ENCODE data around the gene DYNC1H1. TPM values are rescaled to one million over a fixed set of nuclear protein-coding genes. Genes with fewer than 3 reads are reported as not detected.

DYNC1H1 gene
- total RNA-seq, 2 donors from 2014 or later, result 319 to 383 TPM

DNA sequence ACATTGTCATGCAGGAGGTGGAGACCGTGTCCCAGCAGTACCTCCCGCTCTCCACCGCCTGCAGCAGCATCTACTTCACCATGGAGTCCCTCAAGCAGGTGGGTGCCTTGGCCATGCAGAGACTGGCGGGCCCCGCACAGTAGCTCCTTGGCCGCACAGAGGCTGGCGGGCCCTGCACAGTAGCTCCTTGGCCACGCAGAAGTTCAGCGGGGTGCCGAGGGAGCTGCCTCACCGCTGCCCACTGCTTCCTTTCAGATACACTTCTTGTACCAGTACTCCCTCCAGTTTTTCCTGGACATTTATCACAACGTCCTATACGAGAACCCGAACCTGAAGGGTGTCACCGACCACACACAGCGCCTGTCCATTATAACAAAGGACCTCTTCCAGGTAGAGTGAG lies 74.8 kb downstream of the DYNC1H1 start:
- Mint-ChIP-seq H3K4me1 (no peaks in the 10 kb centered on the region), H3K36me3 (ENCODE audit: low read depth) (peaks cover 100% of the 10 kb centered on the region), H3K27ac (no peak overlapping the region), H3K9me3 (no peaks in the 10 kb centered on the region), H3K4me3 (no peak overlapping the region), H3K27me3 (no peaks in the 10 kb centered on the region)
- ATAC-seq (replicated peaks), result no peak

- Mint-ChIP-seq H3K9me3 (no peaks in the 10 kb centered on the region), H3K36me3 (ENCODE audit: low read depth) (peaks cover 100% of the 10 kb centered on the region)
Measured at GRCh38 chr14:102040153-102040552, 75.8 kb downstream of the DYNC1H1 start.

DNA sequence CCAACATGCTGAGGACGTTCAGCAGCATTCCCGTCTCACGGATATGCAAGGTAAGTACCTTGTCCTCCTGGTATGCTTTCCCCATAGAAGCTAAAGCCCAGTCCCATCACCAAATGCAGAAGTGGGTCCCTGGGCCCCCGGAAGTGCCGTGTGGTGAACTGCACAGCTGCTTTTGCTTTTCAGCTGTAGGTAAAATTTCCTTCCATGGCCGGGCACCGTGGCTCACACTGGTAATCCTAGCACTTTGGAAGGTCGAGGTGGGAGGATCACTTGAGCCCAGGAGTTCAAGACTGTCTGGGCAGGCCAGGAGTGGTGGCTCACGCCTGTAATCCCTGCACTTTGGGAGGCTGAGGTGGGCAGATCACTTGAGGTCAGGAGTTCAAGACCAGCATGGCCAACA lies 78.3 kb downstream of the DYNC1H1 start:
- peaks cover 100% of the 10 kb centered on the region for H3K36me3 Mint-ChIP-seq (ENCODE audit: low read depth)
- H3K9me3 Mint-ChIP-seq, result no peaks in the 10 kb centered on the region
- H3K27me3 Mint-ChIP-seq, result no peaks in the 10 kb centered on the region
- H3K4me3 Mint-ChIP-seq, result no peak overlapping the region
- no peak overlapping the region for H3K27ac Mint-ChIP-seq
- no peak for ATAC-seq (replicated peaks)
- no peaks in the 10 kb centered on the region for H3K4me1 Mint-ChIP-seq

More at GRCh38 chr14:102040153-102040552, 75.8 kb downstream of the DYNC1H1 start:
- no peak overlapping the region for H3K27ac Mint-ChIP-seq
- no peaks in the 10 kb centered on the region for H3K27me3 Mint-ChIP-seq
- ATAC-seq (replicated peaks), result no peak
- H3K4me1 Mint-ChIP-seq, result no peaks in the 10 kb centered on the region
- no peak overlapping the region for H3K4me3 Mint-ChIP-seq

- ATAC-seq (replicated peaks), result no peak
- no peak overlapping the region for H3K27ac Mint-ChIP-seq
- H3K9me3 Mint-ChIP-seq, result no peaks in the 10 kb centered on the region
- no peak overlapping the region for H3K4me3 Mint-ChIP-seq
- no peaks in the 10 kb centered on the region for H3K4me1 Mint-ChIP-seq
- no peaks in the 10 kb centered on the region for H3K27me3 Mint-ChIP-seq
- H3K36me3 Mint-ChIP-seq (ENCODE audit: low read depth), result peaks cover 100% of the 10 kb centered on the region
Measured at GRCh38 chr14:102043251-102044025, 79.1 kb downstream of the DYNC1H1 start.

DNA sequence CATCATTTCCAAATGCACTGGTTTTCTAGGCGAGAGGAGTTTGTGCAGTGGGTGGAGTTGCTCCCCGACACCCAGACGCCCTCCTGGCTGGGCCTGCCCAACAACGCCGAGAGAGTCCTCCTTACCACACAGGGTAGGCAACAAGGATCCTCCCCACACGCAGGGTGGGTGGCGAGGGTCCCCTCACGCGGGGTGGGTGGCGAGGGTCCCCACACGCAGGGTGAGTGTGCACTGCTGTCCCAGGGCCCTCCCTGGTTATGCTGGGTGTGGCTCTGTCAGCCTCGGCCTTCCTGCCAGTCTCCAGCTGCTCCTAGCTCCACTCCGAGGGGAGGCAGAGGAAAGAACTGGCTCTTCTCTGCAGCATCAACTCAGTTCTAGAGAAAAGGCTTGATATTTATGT lies 80.2 kb downstream of the DYNC1H1 start:
- Mint-ChIP-seq H3K9me3 (no peaks in the 10 kb centered on the region), H3K27ac (no peak overlapping the region), H3K4me1 (no peaks in the 10 kb centered on the region), H3K36me3 (ENCODE audit: low read depth) (peaks cover 100% of the 10 kb centered on the region), H3K27me3 (no peaks in the 10 kb centered on the region), H3K4me3 (no peak overlapping the region)
- ATAC-seq (replicated peaks), result no peak

DNA sequence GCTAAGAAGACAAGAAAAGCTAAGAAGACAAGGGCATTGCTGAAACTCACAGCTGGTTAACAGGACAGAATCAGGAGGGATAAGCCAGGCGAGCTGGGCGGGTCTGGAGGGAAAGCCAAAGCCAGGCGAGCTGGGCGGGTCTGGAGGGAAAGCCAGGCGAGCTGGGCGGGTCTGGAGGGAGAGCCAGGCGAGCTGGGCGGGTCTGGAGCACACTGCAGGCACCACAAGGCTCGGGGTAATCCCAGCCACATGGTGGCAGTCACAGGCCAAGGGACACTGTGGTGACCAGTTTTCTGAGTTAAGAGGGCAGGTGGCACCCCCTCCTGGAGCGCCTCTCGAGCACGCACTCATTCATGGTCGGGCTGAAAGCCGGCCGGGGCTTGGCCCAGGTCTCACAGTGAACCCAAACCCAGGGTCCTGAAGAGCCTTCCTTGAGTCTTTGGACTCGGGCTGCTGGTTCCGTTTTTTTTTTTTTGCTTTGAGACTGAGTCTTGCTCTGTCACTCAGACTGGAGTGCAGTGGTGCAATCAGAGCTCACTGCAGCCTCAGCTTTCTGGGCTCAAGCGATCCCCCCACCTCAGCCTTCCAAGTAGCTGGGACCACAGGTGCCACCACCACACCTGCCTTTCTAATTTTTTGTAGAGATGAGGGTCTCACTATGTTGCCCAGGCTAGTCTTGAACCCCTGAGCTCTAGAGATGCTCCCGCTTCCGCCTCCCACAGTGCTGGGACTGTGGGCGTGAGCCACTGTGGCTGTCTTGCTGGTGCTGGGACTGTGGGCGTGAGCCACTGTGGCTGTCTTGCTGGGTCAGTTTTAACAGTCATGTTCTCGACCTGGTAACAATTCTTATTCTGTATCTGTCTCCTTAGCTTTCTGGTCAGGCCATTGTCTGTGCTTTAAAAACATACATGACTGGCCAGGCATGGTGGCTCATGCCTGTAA lies 82.2 kb downstream of the DYNC1H1 start:
- Mint-ChIP-seq H3K27ac (no peak overlapping the region), H3K27me3 (no peaks in the 10 kb centered on the region), H3K9me3 (no peaks in the 10 kb centered on the region), H3K36me3 (ENCODE audit: low read depth) (peaks cover 97% of the 10 kb centered on the region), H3K4me1 (no peaks in the 10 kb centered on the region), H3K4me3 (no peak overlapping the region)
- peak; percentile 49 for ATAC-seq (replicated peaks)

DNA sequence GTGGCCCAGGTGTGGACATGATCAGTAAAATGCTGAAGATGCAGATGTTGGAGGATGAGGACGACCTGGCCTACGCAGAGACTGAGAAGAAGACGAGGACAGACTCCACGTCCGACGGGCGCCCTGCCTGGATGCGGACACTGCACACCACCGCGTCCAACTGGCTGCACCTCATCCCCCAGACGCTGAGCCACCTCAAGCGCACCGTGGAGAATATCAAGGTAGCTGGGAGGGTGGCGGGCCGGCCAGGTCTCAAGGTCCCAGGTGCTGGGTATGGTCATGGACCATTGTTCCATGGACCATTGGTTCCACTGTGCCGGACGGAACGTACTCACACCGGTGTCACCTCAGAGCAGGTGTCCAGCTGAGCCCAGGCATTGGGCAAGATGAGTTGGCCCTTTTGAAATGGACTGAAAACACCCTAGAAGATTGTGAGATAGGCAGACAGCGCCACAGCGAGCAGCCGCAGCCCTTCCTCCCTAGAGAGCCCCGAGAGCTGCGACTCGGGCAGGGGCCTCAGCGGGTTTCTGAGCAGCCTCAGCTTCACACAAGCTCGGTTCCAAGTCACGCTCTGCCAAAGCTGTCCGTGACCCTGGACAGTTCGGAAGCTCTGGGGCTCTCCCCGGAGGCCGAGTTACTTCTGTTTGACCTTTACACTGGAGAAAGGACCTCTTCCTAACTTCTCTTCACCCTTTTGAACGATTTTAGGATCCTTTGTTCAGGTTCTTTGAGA lies 83.6 kb downstream of the DYNC1H1 start:
- Mint-ChIP-seq H3K36me3 (ENCODE audit: low read depth) (peaks cover 97% of the 10 kb centered on the region), H3K27me3 (no peaks in the 10 kb centered on the region), H3K4me1 (no peaks in the 10 kb centered on the region), H3K9me3 (no peaks in the 10 kb centered on the region), H3K27ac (no peak overlapping the region), H3K4me3 (no peak overlapping the region)
- no peak for ATAC-seq (replicated peaks)

- no peak for ATAC-seq (replicated peaks)
- Mint-ChIP-seq H3K9me3 (no peaks in the 10 kb centered on the region), H3K27me3 (no peaks in the 10 kb centered on the region), H3K4me3 (no peak overlapping the region), H3K36me3 (ENCODE audit: low read depth) (peaks cover 85% of the 10 kb centered on the region), H3K4me1 (no peaks in the 10 kb centered on the region), H3K27ac (no peak overlapping the region)
Measured at GRCh38 chr14:102049258-102050025, 85.1 kb downstream of the DYNC1H1 start.

- Mint-ChIP-seq H3K27ac (no peak overlapping the region), H3K4me1 (no peaks in the 10 kb centered on the region), H3K27me3 (no peaks in the 10 kb centered on the region), H3K36me3 (ENCODE audit: low read depth) (peaks cover 81% of the 10 kb centered on the region), H3K9me3 (no peaks in the 10 kb centered on the region), H3K4me3 (no peak overlapping the region)
- ATAC-seq (replicated peaks), result no peak
Measured at GRCh38 chr14:102050026-102050405, 85.6 kb downstream of the DYNC1H1 start.

DNA sequence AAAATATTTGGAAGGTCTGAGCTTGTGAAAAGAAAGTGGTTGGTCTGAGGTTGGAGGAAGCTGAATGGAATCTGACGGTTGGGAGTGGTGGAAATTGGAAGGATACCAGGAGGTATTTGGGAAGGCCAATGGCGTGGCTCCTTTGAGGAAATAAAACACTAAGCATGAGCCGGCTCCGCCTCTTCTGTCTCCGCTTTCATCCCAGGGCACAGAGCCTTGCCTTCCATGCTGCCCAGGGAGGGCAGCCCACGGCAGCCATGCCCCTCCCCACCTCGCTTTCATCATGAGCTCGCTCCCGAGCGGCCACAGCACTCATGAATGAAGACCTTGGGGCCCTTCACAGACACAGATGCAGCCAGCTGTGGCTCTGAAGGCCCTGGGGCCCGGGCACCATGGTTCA lies 86.3 kb downstream of the DYNC1H1 start:
- no peak overlapping the region for H3K27ac Mint-ChIP-seq
- peaks cover 78% of the 10 kb centered on the region for H3K36me3 Mint-ChIP-seq (ENCODE audit: low read depth)
- H3K4me3 Mint-ChIP-seq, result no peak overlapping the region
- H3K9me3 Mint-ChIP-seq, result no peaks in the 10 kb centered on the region
- no peaks in the 10 kb centered on the region for H3K27me3 Mint-ChIP-seq
- H3K4me1 Mint-ChIP-seq, result no peaks in the 10 kb centered on the region
- no peak for ATAC-seq (replicated peaks)

DNA sequence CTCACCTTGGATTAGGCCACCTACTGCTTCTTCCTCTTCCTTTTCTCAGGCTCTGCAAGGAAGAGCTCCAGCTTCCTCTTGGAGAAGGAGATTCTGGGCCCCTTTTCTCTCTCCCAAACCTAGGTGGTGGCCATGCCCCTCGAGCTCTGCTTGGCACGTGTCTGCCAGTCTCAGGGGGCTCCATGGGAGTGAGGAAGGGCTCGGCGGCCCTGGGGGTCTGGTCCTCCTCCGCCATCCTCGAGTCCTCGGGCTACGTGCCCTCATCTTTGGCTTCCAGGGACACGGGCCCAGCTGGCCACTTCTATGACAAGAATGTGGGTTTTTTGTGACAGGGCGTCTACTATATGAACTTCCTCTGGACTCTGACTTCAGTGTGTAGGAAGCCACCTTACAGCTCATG lies 88.1 kb downstream of the DYNC1H1 start:
- Mint-ChIP-seq H3K9me3 (no peaks in the 10 kb centered on the region), H3K36me3 (ENCODE audit: low read depth) (peaks cover 59% of the 10 kb centered on the region), H3K27me3 (no peaks in the 10 kb centered on the region), H3K4me1 (peaks cover 3% of the 10 kb centered on the region), H3K4me3 (no peak overlapping the region), H3K27ac (no peak overlapping the region)
- ATAC-seq (replicated peaks), result no peak

DNA sequence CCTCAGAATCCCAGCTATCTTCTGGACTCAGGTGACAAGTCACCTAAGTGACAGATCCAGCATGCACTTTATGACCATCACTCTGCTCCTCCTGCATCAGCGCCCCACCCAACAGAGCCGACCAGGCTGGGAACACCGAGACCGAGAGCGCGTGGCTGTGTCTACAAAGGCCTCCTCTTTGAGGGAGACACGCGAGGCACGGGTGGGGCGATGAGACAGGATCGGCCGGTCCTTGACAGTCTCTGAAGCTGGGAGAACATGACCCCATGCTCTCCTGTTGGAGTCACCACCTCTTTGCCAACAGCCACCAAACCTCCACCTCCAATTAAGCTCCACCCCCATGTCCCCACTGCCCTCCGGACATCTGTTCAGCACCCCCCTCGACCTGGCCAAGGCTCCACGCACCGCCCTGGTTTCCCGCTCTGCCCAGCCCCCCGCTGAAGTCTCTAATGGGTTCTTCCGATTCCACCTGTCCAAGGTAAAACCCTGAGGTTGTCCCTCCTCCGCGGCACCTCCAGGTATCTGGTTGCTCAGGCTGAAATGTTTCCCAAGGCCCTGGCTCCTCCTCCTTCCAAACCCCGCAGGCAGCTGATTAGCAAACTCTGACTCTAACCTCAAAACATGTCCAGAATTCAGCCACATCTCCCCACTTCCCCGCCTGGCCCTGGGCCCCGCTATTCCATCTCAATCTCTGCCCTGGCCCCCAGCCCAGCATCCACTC lies 91.0 kb downstream of the DYNC1H1 start:
- Mint-ChIP-seq H3K36me3 (ENCODE audit: low read depth) (peaks cover 31% of the 10 kb centered on the region), H3K9me3 (no peaks in the 10 kb centered on the region), H3K27me3 (no peaks in the 10 kb centered on the region), H3K4me3 (no peak overlapping the region), H3K4me1 (peaks cover 4% of the 10 kb centered on the region), H3K27ac (peak overlapping the region; percentile 24)
- ATAC-seq (replicated peaks), result no peak

- Mint-ChIP-seq H3K27me3 (no peaks in the 10 kb centered on the region), H3K9me3 (no peaks in the 10 kb centered on the region), H3K36me3 (ENCODE audit: low read depth) (peaks cover 19% of the 10 kb centered on the region), H3K4me1 (peaks cover 4% of the 10 kb centered on the region), H3K27ac (no peak overlapping the region), H3K4me3 (no peak overlapping the region)
- no peak for ATAC-seq (replicated peaks)
Measured at GRCh38 chr14:102056694-102057442, 92.5 kb downstream of the DYNC1H1 start.
